ENCODE measurements around the gene FPGS. TPM values are rescaled to one million over a fixed set of nuclear protein-coding genes. Genes with fewer than 3 reads are reported as not detected.

FPGS gene
- total RNA-seq, 120 experiments from 2014 or later: 19.5 to 55.8 (median 36.6) TPM

Small RNA genes within 50 kb of the gene (microRNA-seq; reads per million reads assigned to microRNA genes)
- 0 to 0.58 (median 0) reads per million in 43 experiments for gene MIR2861
- gene MIR3960: 0 to 1.3 (median 0) reads per million in 43 experiments

Other genes with a start within 250 kb of the FPGS start
- 1,000 to 10,000 TPM in 52 of 120 experiments, 100 to 1,000 TPM in 68; 334 to 1,348 (median 969) TPM for gene STXBP1, start 190.6 kb upstream of the FPGS start, total RNA-seq
- gene CFAP157, start 95.9 kb upstream of the FPGS start, total RNA-seq: 1 to 10 TPM in 12 of 120 experiments, under 1 TPM in 92, not detected in 16; 0.11 to 1.7 (median 0.55) TPM
- gene PTRH1, start 87.2 kb upstream of the FPGS start, total RNA-seq: 10 to 100 TPM in 94 of 120 experiments, 1 to 10 TPM in 26; 4.2 to 19.6 (median 11.9) TPM
- gene TTC16, start 86.8 kb upstream of the FPGS start, total RNA-seq: 1 to 10 TPM in 3 of 120 experiments, under 1 TPM in 107, not detected in 10; 0.15 to 1.4 (median 0.47) TPM
- gene TOR2A, start 67.6 kb upstream of the FPGS start, total RNA-seq: 10 to 100 TPM in 101 of 120 experiments, 1 to 10 TPM in 19; 7.7 to 18.6 (median 12.5) TPM
- gene SH2D3C, start 24.2 kb upstream of the FPGS start, total RNA-seq: 10 to 100 TPM in 118 of 120 experiments, 1 to 10 TPM in 2; 9.3 to 27.9 (median 17.3) TPM
- 100 to 1,000 TPM in 89 of 120 experiments, 10 to 100 TPM in 31; 78.5 to 153 (median 110) TPM for gene CDK9, start 16.8 kb upstream of the FPGS start, total RNA-seq
- 10 to 100 TPM; 10.3 to 92.1 (median 25.6) TPM for gene ENG, start 51.8 kb downstream of the FPGS start, total RNA-seq
- 100 to 1,000 TPM in 108 of 120 experiments, 10 to 100 TPM in 12; 58.9 to 165 (median 129) TPM for gene AK1, start 74.8 kb downstream of the FPGS start, total RNA-seq
- gene ST6GALNAC6, start 96.7 kb downstream of the FPGS start, total RNA-seq: 100 to 1,000 TPM in 113 of 120 experiments, 10 to 100 TPM in 7; 52.7 to 225 (median 137) TPM
- gene ST6GALNAC4, start 114.2 kb downstream of the FPGS start, total RNA-seq: 10 to 100 TPM; 13.2 to 58.0 (median 23.6) TPM
- 10 to 100 TPM in 5 of 120 experiments, 1 to 10 TPM in 115; 1.2 to 13.2 (median 5.0) TPM for gene PIP5KL1, start 127.9 kb downstream of the FPGS start, total RNA-seq
- gene DPM2, start 135.0 kb downstream of the FPGS start, total RNA-seq: 10 to 100 TPM; 23.7 to 41.9 (median 31.9) TPM
- gene EEIG1, start 178.1 kb downstream of the FPGS start, total RNA-seq: 100 to 1,000 TPM in 117 of 120 experiments, 10 to 100 TPM in 3; 73.1 to 300 (median 141) TPM